CD4-positive, alpha-beta memory T cell (primary cell): ENCODE data around the gene FKBP3. TPM values are rescaled to one million over a fixed set of nuclear protein-coding genes. Genes with fewer than 3 reads are reported as not detected.

Experiments
- CTCF ChIA-PET: fragments of 350-600 bp; sonication (Branson Sonifier 250); formaldehyde crosslinking; loops from one replicate; lab custom pipeline; 2021; ENCODE audit warnings: inconsistent platforms; ENCODE audit not compliant: partially characterized antibody; lab: Charles Lee
- POLR2A ChIA-PET: fragments of 350-600 bp; sonication (Branson Sonifier 250); formaldehyde crosslinking; loops from one replicate; lab custom pipeline; 2021; ENCODE audit not compliant: partially characterized antibody; lab: Charles Lee
- DNase-seq, 5 donors: peaks; one replicate each; pipeline versions ENCODE4 v3.0.0 to v3.0.0-alpha.2; 2020 to 2022; ENCODE audit warnings: mixed read lengths in 1 of 5
- H3K27ac ChIP-seq: one replicate; pipeline ENCODE4 v1.7.0; 2013; ENCODE audit warnings: low read depth, low read length
- H3K27me3 ChIP-seq: 2 replicates; pipeline ENCODE4 v1.7.0; 2013; ENCODE audit warnings: mild to moderate bottlenecking, low read length, moderate library complexity; ENCODE audit not compliant: insufficient read depth
- H3K36me3 ChIP-seq: 2 replicates; pipeline ENCODE4 v1.7.0; 2013; ENCODE audit warnings: mild to moderate bottlenecking, low read length, moderate library complexity; ENCODE audit not compliant: insufficient read depth
- H3K4me1 ChIP-seq: 2 replicates; pipeline ENCODE4 v1.7.0; 2013; ENCODE audit warnings: mild to moderate bottlenecking, low read length, moderate library complexity; ENCODE audit not compliant: insufficient read depth
- H3K4me3 ChIP-seq, 2 donors: one replicate each; pipeline ENCODE4 v1.7.0; 2013; ENCODE audit warnings: low read length in 2 of 2, mild to moderate bottlenecking in 1 of 2
- H3K9me3 ChIP-seq, 2 donors: one replicate each; pipeline ENCODE4 v1.7.0; 2013; ENCODE audit warnings: low read length in 2 of 2, control low read depth in 1 of 2; ENCODE audit not compliant: control insufficient read depth in 1 of 2
- H3K27ac Mint-ChIP-seq, 7 donors: one replicate each; pipeline ENCODE4 v1.8.0; 2020 to 2021; ENCODE audit warnings: mixed read lengths in 7 of 7, mild to moderate bottlenecking in 6 of 7, inconsistent platforms in 3 of 7, moderate library complexity in 3 of 7
- H3K27me3 Mint-ChIP-seq, 2 donors: one replicate each; pipeline ENCODE4 v1.8.0; 2020 to 2021; ENCODE audit warnings: mixed read lengths in 2 of 2
- H3K36me3 Mint-ChIP-seq, 2 donors: one replicate each; pipeline ENCODE4 v1.8.0; 2020 to 2021; ENCODE audit warnings: mixed read lengths in 2 of 2, inconsistent platforms in 1 of 2, mild to moderate bottlenecking in 1 of 2
- H3K4me1 Mint-ChIP-seq, 4 donors: one replicate each; pipeline ENCODE4 v1.8.0; 2020 to 2021; ENCODE audit warnings: mixed read lengths in 4 of 4, mild to moderate bottlenecking in 1 of 4
- H3K4me3 Mint-ChIP-seq, 8 donors: one replicate each; pipeline ENCODE4 v1.8.0; 2020 to 2021; ENCODE audit warnings: mixed read lengths in 8 of 8, mild to moderate bottlenecking in 7 of 8, moderate library complexity in 6 of 8, inconsistent platforms in 3 of 8
- H3K9me3 Mint-ChIP-seq, 8 donors: one replicate each; pipeline ENCODE4 v1.8.0; 2020 to 2021; ENCODE audit warnings: mixed read lengths in 8 of 8, mild to moderate bottlenecking in 5 of 8, inconsistent platforms in 3 of 8, moderate library complexity in 1 of 8
- intact Hi-C: fragments of 100-400 bp; cut with micrococcal nuclease; formaldehyde crosslinking; loops from one replicate; pipeline ENCODE4 v1.15.1; 2023
- polyA plus RNA-seq, 2 donors: library from polyadenylated mRNA; unstranded; fragments of 300-500 nt; fragmentation: Illumina TruSeq; gene quantifications; one replicate each; pipeline ENCODE4 v1.2.3, GENCODE V29; 2021
- total RNA-seq, 2 experiments: library from RNA; stranded (reverse); gene quantifications; one replicate each; pipeline ENCODE4 v1.2.3, GENCODE V29; 2021

FKBP3 gene
- 10 to 100 TPM; 57.0 to 64.7 TPM for total RNA-seq
- polyA plus RNA-seq: 100 to 1,000 TPM in 1 of 2 donors, 10 to 100 TPM in 1; 61.9 to 101 TPM

GRCh38 chr14:45134051-45134958, at the start of gene FKBP3:
Gene FKBP3, minus strand, starts transcription at chr14:45134481. Its CDS starts 25 bp downstream, at chr14:45134456.
- Histone ChIP-seq H3K9me3 (no peaks in the 10 kb centered on the region), H3K27me3 (no peaks in the 10 kb centered on the region), H3K4me3 (peak within 1 kb of the TSS; percentile 91 to 97), H3K27ac (peak within 1 kb of the TSS; percentile 91), H3K4me1 (peaks cover 44% of the 10 kb centered on the region), H3K36me3 (no peaks in the 10 kb centered on the region)
- Mint-ChIP-seq H3K4me1 (peaks cover 26 to 62% (median 45%) of the 10 kb centered on the region in 4 donors), H3K36me3 (peaks cover 0 to 26% of the 10 kb centered on the region in 2 donors), H3K9me3 (no peaks in the 10 kb centered on the region), H3K27me3 (no peaks in the 10 kb centered on the region), H3K27ac (peak within 1 kb of the TSS; percentile 91 to 99 (median 97)), H3K4me3 (peak within 1 kb of the TSS; percentile 89 to 100 (median 98))
- peak; percentile 90 to 99 (median 96) for DNase-seq
- POLR2A ChIA-PET: interaction anchor here (0.6 to 4.7 kb wide), 14 partner anchors 9 to 238 kb away, joined by 3 to 77 read pairs (median 6); partner anchors contain the start of genes KLHL28, MIS18BP1, PRPF39 and TOGARAM1
- intact Hi-C loops: loop anchor here (1.0 kb wide), 5 partner anchors 50 to 237 kb away; partner anchors contain the start of genes KLHL28, MIS18BP1 and PRPF39
- CTCF ChIA-PET: interaction anchor here (1.2 to 2.3 kb wide), 5 partner anchors 17 to 172 kb away, joined by 3 to 6 read pairs (median 4); partner anchors contain the start of genes MIS18BP1 and TOGARAM1

- Mint-ChIP-seq H3K4me3 (no peak overlapping the region), H3K4me1 (peaks cover 0 to 2% (median under 1%) of the 10 kb centered on the region in 4 donors), H3K36me3 (peaks cover 5 to 11% of the 10 kb centered on the region in 2 donors), H3K27me3 (no peaks in the 10 kb centered on the region), H3K9me3 (no peaks in the 10 kb centered on the region), H3K27ac (no peak overlapping the region)
- Histone ChIP-seq H3K27ac (no peak overlapping the region), H3K4me1 (no peaks in the 10 kb centered on the region), H3K36me3 (no peaks in the 10 kb centered on the region), H3K9me3 (no peaks in the 10 kb centered on the region), H3K27me3 (no peaks in the 10 kb centered on the region), H3K4me3 (no peak overlapping the region)
- ChIA-PET POLR2A (no interaction called here), CTCF (no interaction called here)
- DNase-seq: no peak
- intact Hi-C loops: no loop called here
Observed at GRCh38 chr14:45181806-45182205, 47.5 kb upstream of the FKBP3 start.

GRCh38 chr14:45181329-45181728, 47.0 kb upstream of the FKBP3 start:
- intact Hi-C loops: no loop called here
- H3K9me3 Mint-ChIP-seq: no peaks in the 10 kb centered on the region

GRCh38 chr14:45177076-45177475, 42.8 kb upstream of the FKBP3 start:
- H3K27me3 Mint-ChIP-seq: no peaks in the 10 kb centered on the region
- no peak overlapping the region for H3K27ac Mint-ChIP-seq
- Histone ChIP-seq H3K27ac (no peak overlapping the region), H3K4me3 (no peak overlapping the region), H3K4me1 (no peaks in the 10 kb centered on the region), H3K9me3 (no peaks in the 10 kb centered on the region), H3K36me3 (no peaks in the 10 kb centered on the region), H3K27me3 (no peaks in the 10 kb centered on the region)
- CTCF ChIA-PET: no interaction called here
- H3K9me3 Mint-ChIP-seq: no peaks in the 10 kb centered on the region
- no peak for DNase-seq
- intact Hi-C loops: no loop called here
- H3K4me1 Mint-ChIP-seq: peaks cover 0 to 2% (median under 1%) of the 10 kb centered on the region in 4 donors
- POLR2A ChIA-PET: no interaction called here
- H3K4me3 Mint-ChIP-seq: no peak overlapping the region
- H3K36me3 Mint-ChIP-seq: peaks cover 2 to 5% of the 10 kb centered on the region in 2 donors

More at GRCh38 chr14:45181329-45181728, 47.0 kb upstream of the FKBP3 start:
- H3K9me3 ChIP-seq: no peaks in the 10 kb centered on the region
- Mint-ChIP-seq H3K4me1 (peaks cover 0 to 2% (median under 1%) of the 10 kb centered on the region in 4 donors), H3K4me3 (no peak overlapping the region), H3K27me3 (no peaks in the 10 kb centered on the region), H3K27ac (no peak overlapping the region), H3K36me3 (peaks cover 2 to 6% of the 10 kb centered on the region in 2 donors)
- H3K27me3 ChIP-seq: no peaks in the 10 kb centered on the region
- H3K4me1 ChIP-seq: no peaks in the 10 kb centered on the region
- H3K4me3 ChIP-seq: no peak overlapping the region
- no peak overlapping the region for H3K27ac ChIP-seq
- no peak for DNase-seq
- POLR2A ChIA-PET: no interaction called here
- H3K36me3 ChIP-seq: no peaks in the 10 kb centered on the region
- CTCF ChIA-PET: no interaction called here

- peaks cover 8 to 22% of the 10 kb centered on the region in 2 donors for H3K36me3 Mint-ChIP-seq
- Histone ChIP-seq H3K4me1 (no peaks in the 10 kb centered on the region), H3K9me3 (no peaks in the 10 kb centered on the region), H3K36me3 (no peaks in the 10 kb centered on the region), H3K4me3 (no peak overlapping the region), H3K27ac (no peak overlapping the region), H3K27me3 (no peaks in the 10 kb centered on the region)
- POLR2A ChIA-PET: no interaction called here
- intact Hi-C loops: no loop called here
- H3K27me3 Mint-ChIP-seq: no peaks in the 10 kb centered on the region
- H3K4me3 Mint-ChIP-seq: no peak overlapping the region
- DNase-seq: no peak
- H3K9me3 Mint-ChIP-seq: no peaks in the 10 kb centered on the region
- no peaks in the 10 kb centered on the region for H3K4me1 Mint-ChIP-seq
- CTCF ChIA-PET: interaction anchor here (0.6 to 1.0 kb wide), 2 partner anchors 98 to 109 kb away, joined by 3 read pairs; no protein-coding TSS in a partner anchor
- H3K27ac Mint-ChIP-seq: peak overlapping the region in 1 of 7 donors; percentile 18
Observed at GRCh38 chr14:45169906-45170305, 35.6 kb upstream of the FKBP3 start.

GRCh38 chr14:45156067-45156466, 21.8 kb upstream of the FKBP3 start:
- DNase-seq: no peak
- Mint-ChIP-seq H3K36me3 (peaks cover 0 to 2% of the 10 kb centered on the region in 2 donors), H3K27me3 (no peaks in the 10 kb centered on the region), H3K9me3 (no peaks in the 10 kb centered on the region), H3K4me3 (no peak overlapping the region), H3K27ac (peak overlapping the region in 1 of 7 donors; percentile 3), H3K4me1 (no peaks in the 10 kb centered on the region)
- H3K27ac ChIP-seq: no peak overlapping the region
- POLR2A ChIA-PET: no interaction called here
- intact Hi-C loops: no loop called here
- no peaks in the 10 kb centered on the region for H3K36me3 ChIP-seq
- CTCF ChIA-PET: no interaction called here
- H3K27me3 ChIP-seq: no peaks in the 10 kb centered on the region
- no peaks in the 10 kb centered on the region for H3K4me1 ChIP-seq
- H3K4me3 ChIP-seq: no peak overlapping the region
- no peaks in the 10 kb centered on the region for H3K9me3 ChIP-seq

GRCh38 chr14:45150386-45150890, 16.2 kb upstream of the FKBP3 start:
- H3K27me3 Mint-ChIP-seq: no peaks in the 10 kb centered on the region
- no peak for DNase-seq
- no peaks in the 10 kb centered on the region for H3K9me3 ChIP-seq
- peaks cover 0 to 2% (median 0%) of the 10 kb centered on the region in 8 donors for H3K9me3 Mint-ChIP-seq
- no peak overlapping the region for H3K27ac ChIP-seq
- peaks cover 0 to 1% (median 0%) of the 10 kb centered on the region in 4 donors for H3K4me1 Mint-ChIP-seq
- ChIA-PET POLR2A (no interaction called here), CTCF (no interaction called here)
- intact Hi-C loops: no loop called here
- H3K36me3 Mint-ChIP-seq: peaks cover 8 to 14% of the 10 kb centered on the region in 2 donors
- H3K4me3 Mint-ChIP-seq: no peak overlapping the region
- H3K36me3 ChIP-seq: no peaks in the 10 kb centered on the region
- H3K4me1 ChIP-seq: no peaks in the 10 kb centered on the region
- H3K27me3 ChIP-seq: no peaks in the 10 kb centered on the region
- H3K27ac Mint-ChIP-seq: no peak overlapping the region
- no peak overlapping the region for H3K4me3 ChIP-seq
